NCI-H2107 treated with DMSO at 0.1 percent for 48 hours (cell line): Measurements from ENCODE around the gene MFSD12.
"Not testable (repeated sequence)": the region's sequence is repeated elsewhere in the genome, so short reads cannot be mapped to it uniquely, and the experiment has no call there.

Experiments
- DNase-seq: peaks from one replicate; lab custom pipeline; 2025; ENCODE audit not compliant: unreplicated experiment; lab: John Stamatoyannopoulos, UW

MFSD12 gene

GRCh38 chr19:3510727-3511126, 46.7 kb downstream of the MFSD12 start:
- no peak for DNase-seq

- no peak for DNase-seq
Measured at GRCh38 chr19:3509566-3509989, 47.8 kb downstream of the MFSD12 start.

DNA sequence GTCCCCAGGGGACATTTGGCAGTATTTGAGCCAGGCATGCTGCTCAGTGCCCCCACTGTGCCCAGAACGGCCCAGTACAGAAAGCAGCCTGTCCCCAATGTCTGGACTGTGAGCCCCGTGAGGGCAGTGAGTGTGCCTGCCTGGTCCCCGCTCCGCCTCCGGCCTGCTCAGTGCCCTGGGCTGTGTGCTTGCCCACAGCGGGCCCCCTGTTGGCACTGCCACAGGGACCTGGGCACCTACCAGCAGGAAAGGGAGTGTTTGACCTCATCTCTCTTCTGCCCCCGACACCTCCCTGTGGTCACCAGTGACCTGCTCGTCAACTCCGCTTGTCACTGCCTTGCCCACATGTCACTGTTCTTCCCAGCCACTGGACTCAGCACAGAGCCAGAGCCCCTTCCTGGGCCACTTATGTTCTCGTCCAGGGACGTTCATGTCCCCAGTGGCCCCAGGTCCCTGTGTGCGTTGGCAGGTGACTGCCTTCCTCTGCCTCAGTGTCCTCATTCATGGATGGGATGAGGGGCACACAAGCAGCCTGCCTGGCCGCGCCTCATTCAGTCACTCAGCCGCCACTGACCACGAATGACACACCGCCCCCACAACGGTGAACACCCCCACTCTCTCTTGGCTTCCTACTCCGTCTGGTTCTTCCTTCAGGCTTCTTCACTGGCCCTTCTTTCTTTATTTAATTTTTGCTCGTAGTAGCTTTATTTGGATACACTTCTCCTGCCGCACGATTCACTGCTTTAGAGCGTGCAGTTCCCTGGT, 48.4 kb downstream of the MFSD12 start:
- no peak for DNase-seq

DNA sequence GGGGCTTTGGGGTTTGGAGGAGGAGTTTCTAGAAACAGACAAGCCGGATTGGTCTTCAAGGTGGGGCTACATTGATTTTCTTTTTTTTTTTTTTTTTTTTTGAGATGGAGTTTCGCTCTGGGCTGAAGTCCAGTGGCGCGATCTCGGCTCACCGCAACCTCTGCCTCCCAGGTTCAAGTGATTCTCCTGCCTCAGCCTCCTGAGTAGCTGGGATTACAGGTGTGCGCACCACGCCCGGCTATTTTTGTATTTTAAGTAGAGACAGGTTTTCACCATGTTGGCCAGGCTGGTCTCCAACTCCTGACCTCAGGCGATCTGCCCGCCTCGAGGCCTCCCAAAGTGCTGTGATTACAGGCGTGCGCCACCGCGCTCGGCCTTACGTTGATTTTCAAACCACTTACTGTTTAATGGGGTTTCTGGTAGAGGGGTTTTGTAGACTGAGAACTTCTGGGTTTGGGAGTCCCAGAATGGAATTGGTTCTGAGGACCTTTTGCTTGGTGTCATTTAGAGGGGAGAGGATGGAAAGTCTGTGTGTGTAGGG, 49.2 kb downstream of the MFSD12 start:
- DNase-seq = not testable (repeated sequence)

DNA sequence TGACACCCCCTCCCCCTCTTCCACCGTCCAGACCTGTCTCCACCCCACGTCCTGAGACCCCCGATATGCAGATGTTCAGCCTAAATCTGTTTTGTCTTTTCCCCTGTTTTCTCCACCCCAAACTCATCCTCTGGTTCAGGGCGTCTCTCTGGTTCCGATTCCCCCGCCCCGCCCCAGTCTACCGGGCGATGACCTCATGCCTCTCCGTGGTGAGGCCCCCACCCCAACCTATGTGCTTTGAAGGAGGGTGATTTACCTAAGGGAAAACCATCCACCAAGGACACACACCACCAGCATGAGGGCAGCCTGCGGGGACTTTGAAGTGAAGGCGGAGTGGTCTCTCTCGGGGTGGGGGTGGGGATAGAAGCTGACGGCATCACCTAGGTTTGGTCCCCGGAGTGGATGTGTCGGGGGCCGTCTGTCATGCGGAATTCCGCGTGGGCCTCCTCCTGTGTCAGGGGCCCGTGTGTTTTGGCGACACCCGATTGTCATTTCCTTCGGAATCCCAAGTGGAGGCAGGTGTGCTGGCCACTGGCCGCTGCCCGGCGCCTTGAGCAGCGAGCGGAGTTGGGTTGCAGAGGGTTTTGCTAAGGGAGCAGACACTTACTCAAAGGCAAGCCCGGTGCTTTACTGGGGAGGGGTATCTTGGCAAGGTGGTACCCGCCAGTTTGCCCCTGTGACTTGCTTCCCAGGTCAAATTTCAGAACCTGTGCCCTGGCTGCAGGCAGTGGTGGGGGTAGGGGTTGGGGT, 49.8 kb downstream of the MFSD12 start:
- DNase-seq = no peak

- no peak for DNase-seq
Measured at GRCh38 chr19:3506384-3507340, 50.7 kb downstream of the MFSD12 start.

GRCh38 chr19:3505598-3506383, 51.6 kb downstream of the MFSD12 start, which contains the start of gene FZR1:
FZR1 (plus strand) TSS chr19:3506311; CDS start chr19:3522990, 16,679 bp downstream.
- DNase-seq = peak; percentile 94

- no peak for DNase-seq
Measured at GRCh38 chr19:3504735-3505134, 52.7 kb downstream of the MFSD12 start.

DNA sequence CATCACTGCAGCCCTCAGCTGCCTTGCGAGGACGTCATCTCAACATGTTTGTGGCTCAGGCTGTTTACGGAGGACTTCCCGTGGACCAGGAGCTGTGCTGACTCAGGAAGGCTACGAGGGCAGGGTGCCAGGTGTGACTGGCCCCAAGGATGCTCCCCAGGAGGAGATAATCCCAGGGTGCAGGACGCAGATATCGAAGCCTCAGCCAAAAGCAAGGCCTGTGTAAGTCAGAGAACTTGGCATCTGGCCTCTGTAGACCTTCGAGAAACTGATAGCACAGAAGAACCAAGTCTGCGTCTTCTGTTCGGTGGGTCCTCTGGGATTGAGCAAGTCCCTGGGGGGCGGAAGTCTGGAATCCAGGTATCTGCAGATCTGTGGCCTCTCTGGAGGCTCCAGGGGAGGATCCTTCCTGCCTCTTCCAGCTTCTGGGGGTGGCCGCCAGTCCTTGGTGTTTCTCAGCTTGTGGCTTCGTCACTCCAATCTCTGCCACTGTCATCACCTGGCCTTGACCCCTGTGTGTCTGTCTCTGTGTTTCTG, 54.3 kb downstream of the MFSD12 start:
- DNase-seq = no peak

DNA sequence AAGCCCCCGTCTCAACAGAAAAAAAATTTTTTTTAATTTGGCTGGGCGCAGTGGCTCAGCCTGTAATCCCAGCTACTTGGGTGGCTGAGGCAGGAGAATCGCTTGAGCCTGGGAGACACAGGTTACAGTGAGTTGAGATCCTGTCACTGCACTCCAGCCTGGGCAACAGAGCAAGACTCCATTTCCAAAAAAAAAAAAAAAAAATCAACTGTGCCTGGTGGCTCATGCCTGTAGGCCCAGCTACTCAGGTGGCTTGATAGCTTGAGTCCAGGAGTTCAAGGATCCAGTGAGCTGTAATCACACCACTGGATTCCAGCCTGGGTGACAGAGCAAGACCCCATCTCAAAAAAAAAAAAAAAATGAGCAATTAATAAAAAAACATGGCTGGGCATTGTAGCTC, 55.6 kb downstream of the MFSD12 start:
- DNase-seq = no peak

- DNase-seq = peak; percentile 92
Measured at GRCh38 chr19:3500429-3501101, 56.8 kb downstream of the MFSD12 start, which contains the start of gene DOHH. DOHH (minus strand) TSS chr19:3500674; CDS start chr19:3496814, 3,860 bp downstream.

DNA sequence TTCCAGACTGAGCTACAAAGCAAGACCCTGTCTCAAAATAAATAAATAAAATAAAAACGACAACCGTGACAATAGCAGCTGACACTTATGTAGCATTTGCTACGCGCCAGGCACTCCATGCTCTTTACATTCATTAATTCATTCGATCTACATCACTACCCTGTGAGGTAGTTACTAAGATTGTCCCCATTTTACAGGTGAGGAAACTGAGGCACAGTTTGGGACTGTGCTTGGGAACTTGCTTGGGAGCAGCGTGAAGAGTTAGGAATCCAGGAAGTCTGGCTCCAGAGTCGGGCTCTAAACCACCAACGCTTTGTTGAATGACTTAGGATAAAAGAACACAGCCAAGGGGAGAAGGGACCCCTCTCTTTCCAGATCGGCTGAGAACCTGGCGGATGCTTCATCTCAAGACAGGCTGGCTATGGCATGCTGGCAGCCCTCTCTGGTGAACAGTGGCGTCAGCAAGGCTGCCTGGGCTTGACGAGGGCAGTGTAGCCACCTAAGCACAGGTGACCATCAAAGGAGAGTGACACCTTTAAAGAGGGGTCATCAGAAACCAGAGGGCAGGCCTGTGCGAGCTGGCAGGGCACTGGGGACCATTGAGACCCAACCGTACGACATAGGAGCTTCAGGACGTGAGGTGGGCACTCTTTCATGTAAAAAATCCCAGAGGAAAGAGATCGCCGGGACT, 57.5 kb downstream of the MFSD12 start:
- no peak for DNase-seq

GRCh38 chr19:3497757-3498520, 59.4 kb downstream of the MFSD12 start:
- DNase-seq = no peak

DNA sequence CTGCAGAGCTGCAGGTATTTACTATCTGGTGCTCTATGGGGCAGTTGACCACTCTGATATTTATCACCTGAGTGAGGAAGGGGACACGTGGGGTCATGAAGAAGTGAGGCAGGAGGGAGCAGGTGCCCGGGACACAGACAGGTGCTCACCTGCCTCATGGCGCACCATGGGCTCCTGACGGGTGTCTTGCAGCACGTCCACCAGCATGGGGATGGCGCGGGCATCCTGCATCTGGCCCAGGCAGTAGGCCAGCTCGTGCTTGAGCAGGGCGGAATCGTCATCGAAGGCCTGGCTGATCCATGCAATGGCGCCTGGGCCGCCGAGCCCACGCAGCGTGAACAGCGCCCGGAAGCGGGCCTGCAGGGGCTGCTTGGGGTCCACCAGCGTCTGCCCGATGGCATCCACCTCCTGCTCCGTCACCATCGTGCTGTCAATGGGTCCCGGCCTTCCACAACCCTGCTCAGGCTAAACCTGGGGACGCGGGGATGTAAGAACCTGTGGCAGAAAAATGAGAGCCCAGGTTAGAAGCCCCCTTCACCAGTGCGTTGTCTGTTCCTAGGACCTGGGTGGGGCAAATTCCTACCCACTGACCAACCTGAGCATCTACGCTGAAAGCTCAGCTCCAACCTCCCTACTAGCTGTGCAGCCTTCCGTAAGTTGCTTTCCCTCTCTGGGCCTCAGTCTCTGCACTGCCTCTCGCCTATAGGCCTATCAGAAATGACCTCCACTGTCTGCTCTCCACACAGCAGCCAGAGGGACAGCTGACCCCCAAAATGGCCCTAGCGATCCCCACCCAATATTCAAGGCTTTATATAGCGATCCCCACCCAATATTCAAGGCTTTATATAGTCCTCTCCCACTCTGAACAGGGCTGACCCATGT, 60.8 kb downstream of the MFSD12 start:
- DNase-seq = no peak

GRCh38 chr19:3494559-3494958, 62.8 kb downstream of the MFSD12 start:
- peak; percentile 62 for DNase-seq
